Stimulated activated CD8-positive, alpha-beta memory T cell treated with anti-CD3 and anti-CD28 coated beads, Interleukin-12 subunit alpha, Interleukin-12 subunit beta, amount 100 ng/mL, for 1 hour (primary cell): ENCODE measurements around the gene GLIS1.

Source experiments
- DNase-seq: peaks from one replicate; pipeline ENCODE4 v3.0.0-alpha.2; 2020; ENCODE audit warnings: low read depth

GLIS1 gene

GRCh38 chr1:53508056-53508990 is 230.6 kb downstream of the GLIS1 start:
- no peak for DNase-seq

GRCh38 chr1:53507116-53507820 is 231.7 kb downstream of the GLIS1 start:
- DNase-seq: no peak

- DNase-seq: no peak
These were observed 232.5 kb downstream of the GLIS1 start for GRCh38 chr1:53506355-53507050.

GRCh38 chr1:53505891-53506290 is 233.1 kb downstream of the GLIS1 start:
- DNase-seq: no peak

- DNase-seq: no peak
These were observed 233.6 kb downstream of the GLIS1 start for GRCh38 chr1:53505401-53505800.

GRCh38 chr1:53504901-53505300 is 234.1 kb downstream of the GLIS1 start:
- DNase-seq: no peak

GRCh38 chr1:53503433-53504217 is 235.3 kb downstream of the GLIS1 start:
- no peak for DNase-seq

GRCh38 chr1:53502641-53503432 is 236.1 kb downstream of the GLIS1 start:
- DNase-seq: no peak

GRCh38 chr1:53501065-53502005 is 237.6 kb downstream of the GLIS1 start:
- DNase-seq: no peak

GRCh38 chr1:53500204-53501064 is 238.5 kb downstream of the GLIS1 start:
- DNase-seq: no peak

- no peak for DNase-seq
These were observed 239.4 kb downstream of the GLIS1 start for GRCh38 chr1:53499257-53500203.

GRCh38 chr1:53498555-53499131 is 240.3 kb downstream of the GLIS1 start:
- no peak for DNase-seq

GRCh38 chr1:53495633-53496345 is 243.2 kb downstream of the GLIS1 start:
- DNase-seq: no peak

GRCh38 chr1:53490351-53490750 is 248.6 kb downstream of the GLIS1 start:
- no peak for DNase-seq

GRCh38 chr1:53486395-53487026 is 252.5 kb downstream of the GLIS1 start:
- no peak for DNase-seq
